ENCODE results near the gene HMG20B.
A peak's percentile ranks its signal among the peaks of the same experiment; 100 is the strongest.

HMG20B gene

GRCh38 chr19:3607303-3608078 lies 34.7 kb downstream of the HMG20B start:
- DNase-seq (ENCODE audit: low spot score), result no peak

GRCh38 chr19:3608079-3608641 lies 35.4 kb downstream of the HMG20B start:
- no peak for DNase-seq (ENCODE audit: low spot score)

- DNase-seq (ENCODE audit: low spot score), result no peak
Observed at GRCh38 chr19:3608750-3609322, 36.1 kb downstream of the HMG20B start.

DNA sequence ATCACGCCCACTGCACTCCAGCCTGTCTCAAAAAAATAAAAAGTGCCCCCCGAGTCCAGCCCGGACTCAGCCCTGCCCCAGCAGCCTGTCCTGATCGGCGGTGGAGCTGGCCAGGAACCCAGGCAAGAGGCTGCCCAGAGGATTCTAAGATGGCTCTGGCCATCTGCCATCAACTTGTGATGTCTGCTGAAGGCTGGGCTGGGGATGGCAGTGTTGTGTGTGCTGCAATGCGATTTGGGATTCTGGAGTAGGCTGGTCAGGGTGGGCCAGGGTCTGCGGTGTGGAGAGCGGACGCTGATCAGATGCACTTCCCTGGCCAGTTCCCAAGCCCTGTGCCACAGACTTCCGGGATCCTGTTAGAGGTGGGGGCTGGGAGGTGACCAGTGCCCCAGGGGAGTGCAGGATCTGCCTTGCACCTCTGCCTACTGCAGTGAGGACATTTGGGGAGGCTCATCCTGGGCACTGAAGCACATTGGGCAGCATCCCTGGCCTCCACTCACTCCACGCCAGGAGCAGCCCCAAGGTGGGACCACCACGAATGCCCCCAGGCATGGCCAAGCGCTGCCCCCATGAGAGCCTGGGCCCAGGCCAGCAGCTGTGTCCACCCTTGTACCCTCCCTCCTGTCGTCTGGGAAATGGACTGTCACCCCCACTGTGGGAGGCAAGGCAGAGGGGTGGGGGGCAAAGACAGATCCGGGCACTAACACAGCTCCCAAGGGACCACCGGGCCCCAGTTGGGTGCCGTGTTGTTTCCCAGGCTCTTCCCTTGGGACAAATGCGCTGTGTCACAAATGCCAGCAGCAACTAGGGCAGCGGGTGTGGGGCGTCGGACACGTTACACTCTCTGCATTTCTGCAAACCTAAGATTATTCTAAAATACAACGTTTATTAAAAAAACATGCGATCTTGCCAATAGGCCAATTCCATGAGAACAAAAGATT lies 37.3 kb downstream of the HMG20B start:
- no peak for DNase-seq (ENCODE audit: low spot score)

DNA sequence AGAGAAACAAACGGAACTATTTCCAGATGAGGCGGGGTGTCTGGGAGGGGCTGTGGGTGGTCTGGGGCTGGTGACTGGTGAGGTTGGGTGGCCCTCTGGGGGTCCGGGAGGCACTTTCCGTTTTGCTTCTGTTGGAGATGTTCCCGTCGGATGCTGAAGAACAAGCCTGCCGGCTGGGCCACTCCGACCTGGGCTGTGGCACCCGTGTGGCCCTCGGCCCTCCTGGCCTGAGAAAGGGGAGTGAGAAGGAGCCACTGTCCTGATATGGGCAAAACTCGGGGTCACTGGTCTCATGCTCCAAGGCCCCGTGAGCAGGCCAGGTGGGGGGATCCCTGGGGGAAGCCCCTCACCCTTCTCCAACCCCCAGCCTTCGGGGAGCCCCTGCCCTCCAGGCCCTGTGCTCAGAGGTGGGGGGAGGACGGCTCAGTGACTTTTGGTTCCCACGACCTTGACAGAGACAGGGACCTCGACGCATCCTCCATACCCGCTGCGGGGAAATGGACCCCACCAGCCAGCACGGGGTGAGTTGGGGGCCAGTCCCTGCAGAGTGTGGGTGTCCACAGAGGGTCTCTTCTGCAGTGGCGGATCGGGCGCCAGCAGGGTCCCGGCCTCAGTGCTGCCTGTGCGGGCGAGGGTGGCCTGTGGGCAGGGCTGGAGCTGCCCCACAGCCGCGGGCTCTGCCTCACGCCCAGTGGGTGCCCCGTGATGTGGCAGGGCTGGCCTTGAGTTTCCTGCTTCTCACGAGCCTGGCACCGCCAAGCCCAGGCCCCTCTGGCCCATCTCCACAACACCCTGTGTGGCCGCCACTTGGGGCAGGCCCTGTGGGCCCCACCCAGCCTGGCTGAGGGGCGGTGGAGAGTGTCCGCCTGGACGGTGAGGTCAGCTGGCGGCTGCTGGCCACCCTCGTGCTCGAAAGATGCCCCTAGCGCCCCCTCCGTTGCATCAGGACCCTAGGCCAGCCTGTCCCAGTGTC lies 38.3 kb downstream of the HMG20B start:
- no peak for DNase-seq (ENCODE audit: low spot score)

DNA sequence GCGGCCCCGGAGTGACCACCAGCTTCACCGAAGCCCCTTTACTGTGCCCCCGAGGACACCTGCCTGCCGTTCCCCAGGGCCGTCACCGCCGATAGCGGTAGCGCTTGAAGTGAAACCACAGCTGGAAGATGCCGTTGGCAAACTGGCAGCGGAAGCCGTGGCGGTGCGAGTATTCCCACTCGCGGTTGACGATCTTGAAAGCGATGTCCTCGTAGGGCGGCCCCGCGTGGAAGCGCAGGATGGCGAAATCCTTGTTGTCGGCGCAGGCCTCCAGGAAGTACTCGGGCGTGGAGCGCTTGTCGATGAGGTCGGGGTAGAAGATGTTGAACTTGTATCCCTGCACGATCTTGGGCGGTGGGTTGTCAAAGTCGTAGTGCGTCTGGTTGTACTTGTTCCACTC lies 39.1 kb downstream of the HMG20B start:
- no peak for DNase-seq (ENCODE audit: low spot score)

DNA sequence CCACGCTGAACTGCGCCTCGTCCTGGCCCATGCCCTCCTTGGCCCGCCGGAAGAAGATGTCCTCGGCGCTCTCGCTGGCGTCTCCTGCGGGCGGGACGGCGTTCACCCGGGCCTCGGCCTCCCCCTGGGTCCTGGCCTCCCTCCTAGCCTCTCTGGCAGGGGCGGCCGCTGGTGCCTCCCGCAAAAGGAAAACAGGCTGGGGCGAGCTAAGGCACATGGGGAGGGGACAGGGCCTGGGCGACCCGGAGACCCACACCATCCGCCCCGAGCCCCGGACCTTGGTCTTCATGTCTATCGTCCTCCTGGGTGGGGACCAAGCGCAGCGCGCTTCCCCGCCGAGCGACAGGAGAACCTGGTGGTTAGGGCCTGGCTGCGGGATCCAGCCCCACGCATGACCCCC lies 39.6 kb downstream of the HMG20B start:
- DNase-seq (ENCODE audit: low spot score), result no peak

DNA sequence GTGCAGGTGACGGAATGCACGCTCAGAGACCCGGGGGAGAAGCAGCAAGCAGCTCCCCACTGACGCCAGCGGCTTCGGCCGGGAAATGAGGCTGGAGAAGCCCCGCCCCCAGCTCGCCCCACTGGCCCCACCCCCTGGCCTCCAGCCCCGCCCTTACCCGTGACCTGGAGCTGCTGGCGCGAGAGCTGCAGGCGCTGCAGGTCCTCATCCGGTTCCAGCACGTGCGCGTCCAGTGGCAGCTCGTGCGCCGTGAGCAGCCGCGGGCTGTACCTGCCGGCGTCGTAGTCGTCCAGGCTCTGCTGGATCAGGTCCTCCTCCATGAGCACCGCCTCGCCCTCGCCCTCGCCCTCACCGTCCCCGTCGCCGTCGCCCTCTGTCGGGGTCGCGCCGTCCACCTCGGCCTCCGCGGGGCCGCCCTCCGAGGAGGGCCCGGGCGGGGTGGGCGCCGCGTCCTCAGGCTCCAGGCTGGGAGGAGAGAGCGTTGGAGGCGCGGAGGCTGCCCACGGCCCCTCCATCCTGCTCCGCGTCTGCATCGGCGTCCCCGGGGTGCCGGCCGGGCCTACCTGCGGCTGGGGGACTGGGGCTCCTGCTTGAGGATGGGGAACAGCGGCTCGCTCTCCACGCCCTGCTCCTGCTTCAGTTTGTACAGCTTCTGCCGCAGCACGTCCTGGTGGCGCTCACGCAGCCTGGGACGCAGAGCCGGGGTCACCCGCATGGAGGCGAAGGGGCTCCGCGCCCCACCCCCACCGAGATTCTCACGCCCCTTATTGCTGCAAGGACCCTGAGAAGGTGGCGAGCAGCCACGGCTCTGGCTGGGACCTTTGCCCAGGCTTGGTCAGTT lies 40.4 kb downstream of the HMG20B start:
- DNase-seq (ENCODE audit: low spot score), result no peak

- DNase-seq (ENCODE audit: low spot score), result no peak
Observed at GRCh38 chr19:3613818-3614661, 41.3 kb downstream of the HMG20B start.

- DNase-seq (ENCODE audit: low spot score), result no peak
Observed at GRCh38 chr19:3614858-3615505, 42.2 kb downstream of the HMG20B start.

DNA sequence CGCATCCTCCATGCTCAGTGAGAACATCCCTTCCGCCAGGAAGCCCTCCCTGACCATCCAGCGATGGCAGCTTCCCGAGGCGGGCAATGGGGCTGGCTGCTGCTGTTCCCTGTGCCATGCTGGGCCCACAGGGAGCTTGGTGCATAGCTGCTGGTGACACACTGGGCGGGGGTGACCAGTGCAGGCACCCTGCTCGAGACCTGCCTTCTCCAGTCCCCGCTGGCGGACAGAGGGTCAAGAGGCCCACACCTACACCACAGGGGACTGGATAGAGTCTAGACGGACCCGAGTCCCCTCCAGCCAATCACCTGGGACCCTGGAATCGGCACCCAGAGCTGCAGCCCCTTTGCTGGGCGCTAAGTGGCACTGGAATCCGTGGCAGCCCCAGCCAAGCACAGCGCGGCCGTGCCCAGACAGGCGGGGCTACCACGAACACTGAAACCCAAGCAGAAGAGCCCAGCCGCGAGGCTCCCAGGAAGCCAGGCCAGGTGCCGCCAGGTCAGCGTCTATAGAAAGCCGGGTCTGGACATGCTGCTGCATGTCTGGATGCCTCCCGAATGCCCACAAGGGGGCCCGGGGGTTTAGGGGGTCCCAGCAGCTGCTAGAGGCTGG lies 42.9 kb downstream of the HMG20B start:
- no peak for DNase-seq (ENCODE audit: low spot score)

DNA sequence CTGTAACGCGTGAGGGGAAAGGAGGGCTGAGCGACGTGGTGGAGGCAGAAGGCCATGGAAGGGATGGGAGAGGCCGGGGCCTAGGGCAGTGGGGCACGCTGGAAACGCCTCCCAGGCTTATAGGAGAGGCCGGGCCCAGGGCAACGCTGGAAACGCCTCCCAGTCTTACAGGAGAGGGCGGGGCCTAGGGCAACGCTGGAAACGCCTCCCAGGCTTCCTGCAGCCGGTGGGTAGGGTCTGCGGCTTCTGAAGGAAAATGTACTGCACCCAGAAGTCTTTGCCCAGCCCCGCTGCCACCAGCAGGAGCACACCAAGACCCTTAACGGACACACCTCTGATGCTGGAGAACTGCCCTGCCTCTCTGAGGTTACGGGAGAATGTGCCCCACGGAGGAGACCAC lies 44.7 kb downstream of the HMG20B start:
- DNase-seq (ENCODE audit: low spot score), result peak; percentile 28

DNA sequence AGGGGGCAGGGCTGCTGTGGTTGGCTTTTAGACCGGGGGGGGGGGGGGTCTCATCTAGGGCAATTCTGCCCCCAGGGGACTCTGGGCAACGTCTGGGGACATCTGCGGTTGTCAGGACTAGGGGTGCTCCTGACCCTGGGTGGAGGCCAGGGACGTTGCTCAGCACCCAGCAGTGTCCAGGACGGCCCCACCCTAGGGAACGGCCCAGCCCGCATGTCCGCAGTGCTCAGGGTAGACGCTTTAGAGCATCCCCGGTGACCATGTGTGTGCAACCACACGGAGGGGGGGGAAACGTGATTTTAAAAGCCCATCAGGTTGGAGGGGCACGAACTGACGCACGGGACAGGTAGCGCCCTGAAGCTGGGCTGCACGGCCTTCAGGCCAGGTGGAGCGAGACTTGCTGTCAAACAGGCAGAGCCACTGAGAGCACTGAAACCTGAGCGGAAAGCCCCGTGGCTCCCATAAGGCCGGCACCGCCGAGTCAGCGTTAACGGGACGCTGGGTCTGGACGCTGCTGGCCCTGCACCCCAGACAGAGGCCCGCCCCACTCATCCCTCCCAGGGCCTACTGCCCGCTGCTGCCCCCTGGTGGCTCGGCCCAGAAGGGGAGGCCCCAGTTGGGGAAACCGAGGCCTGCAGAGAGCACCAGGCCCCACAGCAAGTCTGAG lies 45.5 kb downstream of the HMG20B start:
- DNase-seq (ENCODE audit: low spot score), result peak; percentile 27

DNA sequence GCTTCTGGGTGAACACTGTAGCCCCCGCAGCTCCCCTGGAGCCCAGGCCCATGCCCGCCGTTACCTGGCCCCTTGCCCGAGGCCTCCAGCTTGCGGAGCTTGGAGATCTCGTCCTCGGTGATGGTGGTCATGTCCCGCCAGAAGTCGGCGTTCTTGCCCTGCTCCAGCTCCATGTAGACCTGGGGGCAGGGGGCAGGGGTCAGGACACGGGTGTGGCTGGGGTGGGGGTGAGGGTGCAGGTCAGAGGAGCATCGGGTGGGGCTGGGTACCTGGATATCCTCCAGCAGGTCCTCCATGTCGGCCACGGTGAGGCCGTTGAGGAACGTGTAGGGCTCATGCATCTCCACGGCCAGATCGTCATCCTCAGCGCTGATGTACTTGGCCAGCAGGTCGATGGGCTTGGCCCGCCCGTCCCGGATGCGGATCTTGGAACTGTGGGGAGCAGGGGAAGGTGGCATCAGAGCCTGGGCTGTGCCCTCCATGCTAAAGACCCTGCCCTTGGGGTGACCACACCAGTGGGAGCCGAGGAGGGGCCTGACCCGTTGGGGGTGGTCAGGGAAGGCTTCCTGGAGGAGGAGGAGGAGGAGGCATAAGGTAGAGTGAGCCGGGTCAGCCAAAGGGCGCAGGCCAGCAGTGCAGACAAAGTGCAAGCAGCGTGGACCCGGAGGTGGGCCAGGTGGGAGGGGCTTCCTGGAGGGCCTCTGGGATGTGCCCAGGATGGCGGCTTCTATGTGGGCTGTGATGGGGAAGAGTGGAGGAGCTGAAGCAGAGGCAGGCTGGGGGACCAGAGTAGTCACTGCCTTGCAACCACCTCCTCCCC lies 46.3 kb downstream of the HMG20B start:
- no peak for DNase-seq (ENCODE audit: low spot score)

DNA sequence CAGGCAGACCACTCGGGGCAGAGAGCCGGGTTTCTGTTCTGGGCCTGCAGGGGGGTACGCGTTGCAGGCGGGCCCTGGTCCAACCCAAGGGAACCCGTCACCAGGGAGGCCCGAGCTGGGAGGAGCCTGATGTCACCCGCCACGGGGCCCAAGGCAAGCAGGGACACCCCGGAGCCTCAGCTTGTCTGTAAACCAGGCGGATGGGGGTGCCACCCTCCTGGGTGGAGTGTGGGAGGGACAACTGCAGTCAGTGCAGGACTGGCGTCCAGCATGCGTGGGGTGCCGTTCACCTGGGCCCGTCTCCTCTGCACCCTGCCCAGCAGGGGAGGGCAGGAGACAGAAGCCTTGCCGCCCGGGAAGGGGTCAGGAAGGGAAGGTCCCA lies 46.9 kb downstream of the HMG20B start:
- DNase-seq (ENCODE audit: low spot score), result no peak

GRCh38 chr19:3620145-3620816 lies 47.5 kb downstream of the HMG20B start:
- no peak for DNase-seq (ENCODE audit: low spot score)

Measured in CD4-positive, alpha-beta T cell treated with Interleukin-6 at 100 ng/mL for 8 hours (primary cell).